HL-60 (cell line): ENCODE data around the gene ARRDC4.

Experiments
- GABPA ChIP-seq: IDR thresholded peaks from 2 replicates; pipeline ENCODE4 v1.6.1; 2012; ENCODE audit warnings: low read depth
- POLR2AphosphoS5 ChIP-seq: IDR thresholded peaks from 2 replicates; pipeline ENCODE4 v1.6.1; 2012; ENCODE audit warnings: low read depth
- TF ChIP-seq, protein P1 (sequence below): IDR thresholded peaks from one replicate; pipeline ENCODE4 v1.5.1; 2011; ENCODE audit warnings: low read length, control low read depth, inconsistent platforms; ENCODE audit not compliant: insufficient read depth
- TF ChIP-seq, protein P2 (sequence below): IDR thresholded peaks from 2 replicates; pipeline ENCODE4 v1.6.1; 2012; ENCODE audit warnings: low read depth; ENCODE audit not compliant: insufficient replicate concordance

DNA sequence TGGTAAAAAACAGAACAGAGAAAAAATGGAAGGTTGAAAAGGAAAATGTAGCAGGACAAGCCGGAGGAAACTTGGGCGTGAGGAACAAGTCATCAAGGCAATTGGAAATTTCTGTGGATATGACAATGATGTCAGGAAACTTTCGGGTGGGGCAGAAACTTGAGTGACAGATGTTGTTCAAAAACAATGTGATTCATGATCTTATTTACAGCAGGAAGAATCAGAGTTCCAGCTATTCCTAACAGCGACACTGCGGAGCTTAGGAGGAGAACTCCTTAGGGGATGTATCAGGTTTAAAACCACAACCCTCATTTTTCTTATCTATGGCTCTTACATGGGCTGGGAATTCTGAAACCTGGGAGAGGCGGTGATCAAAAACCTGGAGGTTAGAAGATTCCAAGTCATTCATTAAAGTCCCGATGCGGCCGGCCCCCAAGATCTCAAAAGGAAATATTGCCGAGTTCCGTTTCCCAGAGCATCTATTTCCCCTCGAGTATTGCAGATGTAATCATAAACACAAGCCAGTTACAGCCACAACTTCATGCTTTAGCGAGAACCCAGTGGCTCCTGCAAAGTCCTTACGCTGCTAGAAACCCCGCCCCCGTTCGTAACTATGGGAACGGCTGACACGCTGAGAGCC, 659 bp upstream of the ARRDC4 start:
- TF ChIP-seq, protein P1, sequence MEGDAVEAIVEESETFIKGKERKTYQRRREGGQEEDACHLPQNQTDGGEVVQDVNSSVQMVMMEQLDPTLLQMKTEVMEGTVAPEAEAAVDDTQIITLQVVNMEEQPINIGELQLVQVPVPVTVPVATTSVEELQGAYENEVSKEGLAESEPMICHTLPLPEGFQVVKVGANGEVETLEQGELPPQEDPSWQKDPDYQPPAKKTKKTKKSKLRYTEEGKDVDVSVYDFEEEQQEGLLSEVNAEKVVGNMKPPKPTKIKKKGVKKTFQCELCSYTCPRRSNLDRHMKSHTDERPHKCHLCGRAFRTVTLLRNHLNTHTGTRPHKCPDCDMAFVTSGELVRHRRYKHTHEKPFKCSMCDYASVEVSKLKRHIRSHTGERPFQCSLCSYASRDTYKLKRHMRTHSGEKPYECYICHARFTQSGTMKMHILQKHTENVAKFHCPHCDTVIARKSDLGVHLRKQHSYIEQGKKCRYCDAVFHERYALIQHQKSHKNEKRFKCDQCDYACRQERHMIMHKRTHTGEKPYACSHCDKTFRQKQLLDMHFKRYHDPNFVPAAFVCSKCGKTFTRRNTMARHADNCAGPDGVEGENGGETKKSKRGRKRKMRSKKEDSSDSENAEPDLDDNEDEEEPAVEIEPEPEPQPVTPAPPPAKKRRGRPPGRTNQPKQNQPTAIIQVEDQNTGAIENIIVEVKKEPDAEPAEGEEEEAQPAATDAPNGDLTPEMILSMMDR, result no peak
- TF ChIP-seq POLR2AphosphoS5 (no peak), GABPA (no peak)
- TF ChIP-seq, protein P2, sequence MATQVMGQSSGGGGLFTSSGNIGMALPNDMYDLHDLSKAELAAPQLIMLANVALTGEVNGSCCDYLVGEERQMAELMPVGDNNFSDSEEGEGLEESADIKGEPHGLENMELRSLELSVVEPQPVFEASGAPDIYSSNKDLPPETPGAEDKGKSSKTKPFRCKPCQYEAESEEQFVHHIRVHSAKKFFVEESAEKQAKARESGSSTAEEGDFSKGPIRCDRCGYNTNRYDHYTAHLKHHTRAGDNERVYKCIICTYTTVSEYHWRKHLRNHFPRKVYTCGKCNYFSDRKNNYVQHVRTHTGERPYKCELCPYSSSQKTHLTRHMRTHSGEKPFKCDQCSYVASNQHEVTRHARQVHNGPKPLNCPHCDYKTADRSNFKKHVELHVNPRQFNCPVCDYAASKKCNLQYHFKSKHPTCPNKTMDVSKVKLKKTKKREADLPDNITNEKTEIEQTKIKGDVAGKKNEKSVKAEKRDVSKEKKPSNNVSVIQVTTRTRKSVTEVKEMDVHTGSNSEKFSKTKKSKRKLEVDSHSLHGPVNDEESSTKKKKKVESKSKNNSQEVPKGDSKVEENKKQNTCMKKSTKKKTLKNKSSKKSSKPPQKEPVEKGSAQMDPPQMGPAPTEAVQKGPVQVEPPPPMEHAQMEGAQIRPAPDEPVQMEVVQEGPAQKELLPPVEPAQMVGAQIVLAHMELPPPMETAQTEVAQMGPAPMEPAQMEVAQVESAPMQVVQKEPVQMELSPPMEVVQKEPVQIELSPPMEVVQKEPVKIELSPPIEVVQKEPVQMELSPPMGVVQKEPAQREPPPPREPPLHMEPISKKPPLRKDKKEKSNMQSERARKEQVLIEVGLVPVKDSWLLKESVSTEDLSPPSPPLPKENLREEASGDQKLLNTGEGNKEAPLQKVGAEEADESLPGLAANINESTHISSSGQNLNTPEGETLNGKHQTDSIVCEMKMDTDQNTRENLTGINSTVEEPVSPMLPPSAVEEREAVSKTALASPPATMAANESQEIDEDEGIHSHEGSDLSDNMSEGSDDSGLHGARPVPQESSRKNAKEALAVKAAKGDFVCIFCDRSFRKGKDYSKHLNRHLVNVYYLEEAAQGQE, result no peak
